Left forelimb (tissue), 1 donor: ENCODE results near the gene RLF.
A peak's percentile ranks its signal among the peaks of the same experiment; 100 is the strongest.

Experiments
- DNase-seq: peaks from one replicate; pipeline ENCODE4 v3.0.0-alpha.2; 2018; ENCODE audit warnings: low spot score

RLF gene

GRCh38 chr1:40161125-40161887 is at the start of gene RLF:
RLF (plus strand) TSS chr1:40161387; CDS start chr1:40161400, 13 bp downstream.
- DNase-seq, result peak; percentile 98

- no peak for DNase-seq
Measured at GRCh38 chr1:40114400-40114799, 46.8 kb upstream of the RLF start.

- no peak for DNase-seq
Measured at GRCh38 chr1:40120128-40120527, 41.1 kb upstream of the RLF start.

GRCh38 chr1:40122855-40123254 is 38.3 kb upstream of the RLF start:
- no peak for DNase-seq

GRCh38 chr1:40130892-40131291 is 30.3 kb upstream of the RLF start:
- DNase-seq, result no peak

GRCh38 chr1:40132383-40133311 is 28.5 kb upstream of the RLF start:
- DNase-seq, result peak; percentile 70

- DNase-seq, result no peak
Measured at GRCh38 chr1:40133312-40133665, 27.9 kb upstream of the RLF start.

- DNase-seq, result no peak
Measured at GRCh38 chr1:40133839-40134238, 27.3 kb upstream of the RLF start.

GRCh38 chr1:40140211-40140973 is 20.8 kb upstream of the RLF start:
- DNase-seq, result no peak

GRCh38 chr1:40141878-40142535 is 19.2 kb upstream of the RLF start:
- no peak for DNase-seq

GRCh38 chr1:40143891-40144575 is 17.2 kb upstream of the RLF start:
- DNase-seq, result no peak

- DNase-seq, result no peak
Measured at GRCh38 chr1:40151457-40152079, 9.6 kb upstream of the RLF start.

GRCh38 chr1:40153073-40153770 is 8.0 kb upstream of the RLF start:
- DNase-seq, result no peak

GRCh38 chr1:40155135-40155534 is 6.1 kb upstream of the RLF start:
- DNase-seq, result no peak

GRCh38 chr1:40155910-40156309 is 5.3 kb upstream of the RLF start:
- DNase-seq, result no peak

- no peak for DNase-seq
Measured at GRCh38 chr1:40160806-40161124, 422 bp upstream of the RLF start.

GRCh38 chr1:40161888-40162397 is 756 bp downstream of the RLF start:
- no peak for DNase-seq

GRCh38 chr1:40162753-40163441 is 1.7 kb downstream of the RLF start:
- no peak for DNase-seq

GRCh38 chr1:40167317-40167716 is 6.1 kb downstream of the RLF start:
- no peak for DNase-seq

GRCh38 chr1:40171036-40171435 is 9.8 kb downstream of the RLF start:
- DNase-seq, result no peak
